ENCODE measurements around the gene RPL12.

RPL12 gene

DNA sequence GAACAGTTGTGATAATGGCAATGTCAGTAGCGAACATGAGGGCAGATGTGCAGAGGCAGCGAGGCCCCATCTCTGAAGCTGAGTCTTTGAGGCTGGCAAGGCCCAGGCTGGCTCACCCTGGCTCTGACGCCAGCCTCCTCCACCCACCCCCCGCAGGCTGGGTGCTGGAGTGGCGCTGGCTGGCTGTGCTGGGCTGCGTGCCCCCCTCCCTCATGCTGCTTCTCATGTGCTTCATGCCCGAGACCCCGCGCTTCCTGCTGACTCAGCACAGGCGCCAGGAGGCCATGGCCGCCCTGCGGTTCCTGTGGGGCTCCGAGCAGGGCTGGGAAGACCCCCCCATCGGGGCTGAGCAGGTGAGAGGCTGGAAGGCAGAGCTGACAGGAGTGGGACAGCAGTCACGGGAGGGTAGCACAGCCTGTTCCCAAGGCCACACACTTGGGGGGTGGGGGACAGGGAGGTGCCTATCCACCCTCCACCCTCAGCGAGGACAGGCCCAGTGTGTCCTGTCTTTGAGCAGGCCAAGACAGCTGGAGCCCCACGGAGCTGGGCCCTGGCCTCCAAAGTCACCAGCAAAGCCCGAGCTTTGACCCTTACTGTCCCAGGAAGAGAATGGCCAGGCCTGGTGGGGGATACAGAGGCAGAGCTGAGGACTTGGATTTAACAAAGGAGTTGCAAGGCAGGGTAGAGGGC, 48.7 kb downstream of the RPL12 start:
- DNase-seq: no peak

GRCh38 chr9:127399736-127400269, 51.4 kb downstream of the RPL12 start:
- DNase-seq: no peak

GRCh38 chr9:127398715-127399400, 52.3 kb downstream of the RPL12 start:
- DNase-seq: no peak

DNA sequence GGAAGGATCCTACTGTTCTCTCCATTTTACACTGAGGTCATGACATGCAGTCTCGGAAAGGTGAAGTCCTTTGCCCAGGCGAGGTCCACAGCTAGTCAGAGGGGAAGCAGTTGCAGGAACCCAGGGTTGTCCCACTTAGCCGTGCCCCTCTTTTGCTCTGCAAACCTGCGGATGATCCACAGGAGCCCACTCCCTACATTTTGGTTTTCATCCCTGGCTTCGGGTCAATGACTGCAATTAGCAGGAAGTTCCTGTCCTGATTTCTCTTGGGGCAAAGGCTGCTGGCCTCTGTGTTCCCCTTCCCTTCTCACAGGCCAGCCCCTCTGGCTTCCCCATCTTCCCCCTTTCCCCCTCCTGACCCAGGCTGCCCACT, 52.9 kb downstream of the RPL12 start:
- DNase-seq: no peak
